Measurements from ENCODE around the gene ZC3H13.

Gene ZC3H13

DNA sequence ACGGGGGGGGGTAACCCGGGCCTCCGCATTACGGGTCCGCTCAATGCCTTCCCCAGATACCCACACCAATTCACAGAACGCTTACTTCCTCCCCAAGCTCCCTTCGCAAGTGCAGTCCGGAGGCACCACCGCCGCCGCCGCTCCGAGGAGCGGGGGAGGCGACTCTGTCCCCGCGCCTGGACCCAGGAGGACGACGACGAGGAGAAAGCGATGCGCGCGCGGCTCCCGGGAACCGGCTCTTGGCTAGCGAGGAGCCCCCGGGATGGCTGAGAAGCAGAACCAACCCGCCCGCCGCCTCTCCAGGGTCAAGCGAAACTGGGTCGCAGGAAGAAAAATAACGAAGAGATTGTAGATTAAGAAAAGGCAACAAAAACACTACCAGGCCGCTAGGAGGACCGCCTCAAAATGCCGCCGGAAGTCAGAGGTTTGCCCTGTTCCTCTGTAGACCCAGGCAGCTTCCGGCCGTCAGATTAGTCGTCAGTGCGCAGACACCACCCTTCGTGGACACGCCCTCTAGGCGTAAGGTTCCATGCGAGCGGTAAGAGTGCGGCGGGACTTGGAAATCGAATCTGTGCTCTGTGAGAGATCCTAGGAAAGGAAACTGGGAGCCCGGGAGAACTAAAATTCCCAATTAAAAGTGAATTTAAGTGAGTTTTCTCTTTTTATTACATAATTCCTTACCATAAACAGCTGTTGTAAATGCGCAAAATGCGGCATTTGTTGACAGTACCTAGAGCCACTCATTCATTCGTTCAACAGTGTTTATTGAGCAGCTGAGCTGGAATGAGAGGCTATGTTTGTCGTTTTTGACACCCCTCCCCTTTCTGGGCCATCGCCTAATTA, at the start of gene ZC3H13:
Gene ZC3H13, minus strand, starts transcription at position 428 of the 843 bp plus-strand sequence. CDS start 7,239 bp downstream, outside the sequence.
- FAIRE-seq: peak; percentile 73

- FAIRE-seq: no peak
Measured at GRCh38 chr13:46102255-46102605, 49.7 kb upstream of the ZC3H13 start.

GRCh38 chr13:46101484-46102254, 49.1 kb upstream of the ZC3H13 start:
- FAIRE-seq: no peak

DNA sequence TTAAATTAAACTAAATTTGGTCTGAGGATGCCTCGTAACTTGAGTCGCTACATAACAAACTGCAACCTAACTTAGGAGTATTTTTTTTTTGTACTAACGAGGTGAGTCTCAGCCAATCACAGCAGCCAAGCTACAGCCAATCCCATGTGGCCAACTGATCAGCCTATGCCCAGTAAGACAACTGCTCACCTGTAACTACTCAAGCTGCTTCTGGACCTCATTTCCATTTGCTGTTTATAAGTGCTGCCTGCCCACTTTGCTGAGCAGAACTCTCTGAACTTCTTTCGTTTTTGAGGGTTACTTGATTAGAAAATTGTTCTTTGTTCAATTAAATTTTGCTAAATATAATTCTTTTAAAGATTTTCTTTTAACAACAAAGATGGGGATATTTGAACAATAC, 48.5 kb upstream of the ZC3H13 start:
- no peak for FAIRE-seq

DNA sequence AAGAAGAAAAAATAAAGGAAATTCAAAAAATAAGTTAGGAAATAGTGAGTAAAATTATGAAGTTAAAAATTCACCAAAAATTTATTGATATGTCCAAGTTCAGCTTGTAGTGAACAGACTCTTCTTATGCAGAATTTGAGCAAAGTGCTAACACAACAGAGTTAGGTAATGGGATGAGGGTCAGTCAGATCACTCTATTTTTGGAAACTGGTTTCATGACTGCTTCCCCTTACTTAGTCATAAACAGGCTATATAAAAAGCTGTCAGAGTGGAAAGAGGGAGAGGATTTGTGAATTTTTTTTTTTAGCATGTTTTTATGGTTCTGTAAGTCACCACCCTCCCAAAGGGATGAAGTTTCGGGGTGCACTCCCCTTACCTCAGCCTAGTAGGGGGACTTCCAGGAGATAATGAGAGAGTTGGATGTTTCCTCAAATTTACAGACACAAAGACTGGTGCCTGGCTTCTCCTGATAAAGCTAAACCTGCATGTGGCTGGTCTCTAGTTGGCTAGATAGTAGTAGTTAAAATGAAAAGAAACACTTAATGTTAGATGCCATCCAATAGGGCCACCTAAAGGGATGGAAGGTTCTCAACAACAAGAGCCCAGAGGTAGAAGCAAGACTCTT, 47.8 kb upstream of the ZC3H13 start:
- no peak for FAIRE-seq

DNA sequence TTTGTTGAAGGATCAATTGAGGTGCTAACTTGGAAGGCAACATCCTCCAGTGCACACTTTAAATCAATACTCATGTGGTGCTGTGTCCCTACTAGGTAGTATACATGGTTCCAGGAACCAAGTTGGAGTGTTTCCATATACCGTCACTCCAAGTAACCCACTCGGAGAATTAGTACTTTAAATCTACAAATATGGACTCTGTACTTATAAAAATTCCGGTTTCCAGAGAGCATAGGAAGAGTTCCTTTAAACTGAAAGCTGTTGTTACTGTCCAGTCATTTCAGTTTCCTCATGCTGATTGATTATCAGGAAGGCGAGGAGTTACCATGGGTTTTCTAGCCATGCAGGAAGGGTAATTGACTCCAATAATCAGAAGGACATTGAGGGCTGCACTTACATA, 45.1 kb upstream of the ZC3H13 start:
- FAIRE-seq: no peak

DNA sequence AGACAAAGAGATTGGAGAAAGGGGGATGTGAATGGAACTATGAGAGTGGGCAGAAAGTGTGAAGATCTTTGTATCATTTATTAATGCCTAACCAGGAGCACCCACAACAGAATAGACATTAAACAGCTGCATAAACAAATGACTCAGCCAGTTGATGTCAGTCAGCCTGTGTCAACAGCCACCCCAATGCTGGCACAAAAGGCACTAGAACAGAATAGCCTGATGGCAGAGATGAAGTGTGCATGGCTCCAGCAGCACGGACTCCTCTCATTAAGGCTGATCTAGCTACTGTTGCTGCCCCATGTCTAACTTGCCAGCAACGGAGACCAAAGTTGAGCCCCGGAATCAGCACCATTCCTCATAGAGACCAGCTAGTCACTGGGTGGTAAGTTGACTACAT, 44.5 kb upstream of the ZC3H13 start:
- FAIRE-seq: no peak

GRCh38 chr13:46094478-46094877, 41.9 kb upstream of the ZC3H13 start:
- FAIRE-seq: no peak

DNA sequence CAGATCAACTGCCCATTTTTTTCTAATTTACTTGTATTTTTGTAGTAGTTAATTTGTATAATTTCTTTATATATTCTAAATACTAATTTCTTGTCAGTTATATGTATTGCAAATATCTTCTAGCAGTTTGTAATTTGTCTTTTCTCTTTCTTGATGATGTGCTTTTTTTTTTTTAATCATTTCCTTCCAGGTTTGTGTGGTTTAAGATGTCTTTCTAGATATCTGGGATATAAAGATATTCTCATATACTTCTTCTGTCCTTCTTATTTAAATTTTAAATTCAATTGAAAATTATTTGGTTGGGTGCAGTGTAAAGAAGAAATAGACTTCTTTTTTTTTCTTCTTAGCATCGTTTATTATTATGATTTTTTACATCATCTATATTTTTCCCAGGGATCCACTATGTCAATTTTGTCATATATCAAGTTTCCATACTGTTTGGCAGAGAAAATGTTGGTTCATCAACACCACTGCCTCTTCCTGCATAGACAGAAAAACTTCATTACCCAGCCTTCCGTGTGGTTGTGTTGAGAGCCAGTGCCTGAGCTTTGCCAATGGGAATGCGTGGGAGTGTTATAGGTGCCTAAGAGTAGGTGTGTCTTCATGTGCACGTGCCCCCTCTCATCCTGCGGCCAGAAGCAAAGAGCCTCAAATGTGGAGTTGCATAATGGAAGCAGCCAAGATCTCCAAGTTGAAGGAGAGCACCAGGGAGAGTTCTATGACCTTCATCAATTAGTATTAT, 36.4 kb upstream of the ZC3H13 start:
- no peak for FAIRE-seq

DNA sequence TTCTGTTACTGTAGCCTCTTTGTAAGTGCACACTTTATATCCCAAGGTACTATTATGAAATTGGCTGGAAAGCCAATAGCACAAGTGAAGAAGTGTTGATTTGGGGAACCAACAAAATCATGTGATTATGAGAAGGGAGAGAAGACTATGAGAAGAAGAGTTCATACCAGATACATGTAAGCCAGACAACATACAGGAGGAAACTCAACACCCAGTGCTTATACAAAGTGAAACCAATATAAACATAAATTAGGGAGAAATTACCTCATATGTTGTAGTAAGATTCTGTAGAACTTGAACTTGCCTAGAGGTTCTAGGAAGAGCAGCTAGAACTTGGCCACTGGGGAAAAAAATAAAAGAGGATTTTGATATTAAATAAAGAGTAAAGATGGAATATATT, 34.9 kb upstream of the ZC3H13 start:
- no peak for FAIRE-seq

GRCh38 chr13:46086985-46087384, 34.4 kb upstream of the ZC3H13 start:
- FAIRE-seq: no peak

DNA sequence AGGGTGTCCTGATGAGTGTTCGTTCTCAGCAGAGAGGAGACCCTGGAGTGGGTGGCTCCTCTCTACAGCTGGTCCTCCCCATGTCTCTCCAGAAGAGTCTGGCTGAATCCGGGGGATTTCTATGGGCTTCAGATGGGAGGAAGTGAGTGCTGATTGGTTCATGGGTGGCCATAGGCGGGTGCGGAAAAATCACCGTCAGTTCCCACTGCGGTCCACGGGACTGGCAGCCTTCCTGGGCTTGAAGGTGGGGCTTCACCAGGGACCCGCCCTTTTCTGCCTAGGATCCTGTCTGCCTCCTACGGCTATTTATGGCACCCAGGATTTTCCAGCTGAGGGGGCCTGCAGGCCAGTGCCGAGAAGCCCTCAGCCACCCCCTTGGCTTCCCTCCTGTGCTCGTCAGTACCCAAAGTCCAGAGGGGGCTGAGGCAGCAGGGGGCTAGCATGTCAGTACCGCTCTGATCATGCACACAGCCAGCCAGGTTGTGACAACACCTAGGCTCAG, 33.9 kb upstream of the ZC3H13 start:
- FAIRE-seq: no peak

GRCh38 chr13:46085737-46086136, 33.2 kb upstream of the ZC3H13 start:
- no peak for FAIRE-seq

- FAIRE-seq: no peak
Measured at GRCh38 chr13:46082324-46082723, 29.8 kb upstream of the ZC3H13 start.

DNA sequence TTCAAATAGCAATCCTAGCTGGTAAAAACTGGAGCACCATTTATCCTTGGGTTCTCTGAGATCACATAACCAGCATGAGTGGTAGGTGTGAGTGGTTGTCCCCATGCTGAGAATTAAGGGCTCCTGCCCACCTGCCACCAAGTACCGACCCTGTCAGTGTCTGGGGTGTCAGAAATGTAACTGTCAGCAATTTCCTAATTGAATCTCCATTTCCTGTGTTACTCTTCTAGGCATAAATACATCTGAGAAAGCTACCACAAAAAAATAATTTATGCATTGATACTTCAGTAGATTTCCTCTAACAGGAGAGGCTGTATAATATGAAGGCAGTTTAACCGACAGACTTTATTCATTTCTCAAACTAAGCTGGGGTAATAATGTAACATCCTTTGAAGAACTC, 27.2 kb upstream of the ZC3H13 start:
- FAIRE-seq: no peak

GRCh38 chr13:46077265-46077664, 24.7 kb upstream of the ZC3H13 start:
- no peak for FAIRE-seq

DNA sequence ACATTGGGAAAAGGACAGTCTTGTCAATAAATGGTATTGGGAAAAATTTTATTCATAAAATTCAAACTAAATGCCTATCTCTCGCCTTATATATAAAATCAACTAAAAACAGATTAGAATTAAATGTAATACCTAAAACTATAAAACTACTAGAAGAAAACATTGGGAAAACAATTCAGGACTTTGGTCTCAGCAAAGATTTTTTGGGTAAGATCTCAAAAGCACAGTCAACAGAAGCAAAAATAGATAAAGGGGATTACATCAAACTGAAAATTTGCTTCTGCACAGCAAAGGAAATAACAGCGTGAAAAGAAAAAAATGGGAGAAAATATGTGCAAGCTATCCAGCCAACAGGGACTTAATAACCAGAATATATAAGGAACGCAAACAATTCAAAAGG, 24.3 kb upstream of the ZC3H13 start:
- no peak for FAIRE-seq

GRCh38 chr13:46075811-46076210, 23.3 kb upstream of the ZC3H13 start:
- FAIRE-seq: no peak

GRCh38 chr13:46071590-46072249, 19.2 kb upstream of the ZC3H13 start:
- no peak for FAIRE-seq

DNA sequence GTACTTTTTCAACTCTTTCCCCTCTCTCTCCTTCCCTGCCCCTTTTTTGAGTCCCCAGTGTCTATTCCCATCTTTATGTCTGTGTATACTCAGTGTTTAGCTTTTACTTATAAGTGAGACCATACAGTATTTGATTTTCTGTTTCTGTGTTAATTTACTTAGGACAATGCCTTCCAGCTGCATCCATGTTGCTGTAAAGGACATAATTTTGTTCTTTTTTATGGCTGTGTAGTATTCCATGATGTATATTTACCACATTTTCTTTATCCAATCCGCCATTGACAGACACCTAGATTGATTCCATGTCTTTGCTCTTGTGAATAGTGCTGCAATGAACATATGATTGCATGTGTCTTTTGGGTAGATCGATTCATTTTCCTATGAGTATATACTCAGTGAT, 10.7 kb upstream of the ZC3H13 start:
- no peak for FAIRE-seq

DNA sequence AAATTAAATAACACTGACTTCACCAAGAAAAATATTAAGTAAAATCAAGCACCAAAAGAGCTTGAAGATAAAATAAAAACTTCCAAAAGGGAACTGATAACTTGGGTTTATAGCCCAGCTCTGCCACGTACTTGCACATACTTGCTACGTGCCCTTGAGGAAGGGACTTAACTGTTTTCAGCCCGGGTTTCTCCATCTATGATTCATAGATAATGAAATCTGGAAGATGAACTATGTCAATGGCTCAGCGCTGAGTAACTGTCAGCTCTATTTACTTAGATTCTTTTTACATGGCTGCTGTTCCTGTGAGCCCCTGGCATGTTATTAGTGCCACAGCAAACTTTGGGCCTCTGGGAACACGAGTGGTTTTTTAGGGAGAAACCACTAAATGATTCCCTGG, 9.6 kb upstream of the ZC3H13 start:
- FAIRE-seq: no peak

- no peak for FAIRE-seq
Measured at GRCh38 chr13:46059405-46059804, 6.9 kb upstream of the ZC3H13 start.

Data from colon (tissue), 2 donors.